Left kidney (tissue), 2 donors: ENCODE results near the gene RORB. TPM values are rescaled to one million over a fixed set of nuclear protein-coding genes. Genes with fewer than 3 reads are reported as not detected.
"Not testable (repeated sequence)": the region's sequence is repeated elsewhere in the genome, so short reads cannot be mapped to it uniquely, and the experiment has no call there.

ENCODE experiments used
- DNase-seq: peaks from one replicate; pipeline ENCODE4 v3.0.0-alpha.2; 2013
- polyA plus RNA-seq: library from polyadenylated mRNA; unstranded; fragments of 120-200 nt; gene quantifications from one replicate; pipeline ENCODE4 v1.2.1, GENCODE V29; 2013; ENCODE audit not compliant: insufficient read length

RORB gene
- polyA plus RNA-seq, 1 donor: 0.20 TPM

DNA sequence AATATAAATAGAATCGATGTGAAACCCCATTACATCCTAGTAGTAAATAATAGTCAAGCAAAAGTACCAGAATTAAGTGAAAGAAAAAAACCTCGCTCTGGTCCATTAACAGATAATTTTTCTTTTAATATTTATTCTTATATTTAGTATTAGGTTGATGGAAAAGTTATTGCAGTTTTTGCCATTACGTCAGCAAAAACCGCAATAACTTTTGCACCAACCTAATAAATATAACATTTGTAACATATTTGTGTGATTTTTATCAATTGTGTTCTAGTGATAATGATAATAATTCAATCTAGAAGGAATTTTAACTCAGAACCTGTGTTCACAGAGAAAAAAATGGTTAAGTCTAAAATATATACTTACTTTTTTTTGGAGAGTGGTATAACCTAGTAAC lies 16.1 kb downstream of the RORB start:
- DNase-seq: no peak

DNA sequence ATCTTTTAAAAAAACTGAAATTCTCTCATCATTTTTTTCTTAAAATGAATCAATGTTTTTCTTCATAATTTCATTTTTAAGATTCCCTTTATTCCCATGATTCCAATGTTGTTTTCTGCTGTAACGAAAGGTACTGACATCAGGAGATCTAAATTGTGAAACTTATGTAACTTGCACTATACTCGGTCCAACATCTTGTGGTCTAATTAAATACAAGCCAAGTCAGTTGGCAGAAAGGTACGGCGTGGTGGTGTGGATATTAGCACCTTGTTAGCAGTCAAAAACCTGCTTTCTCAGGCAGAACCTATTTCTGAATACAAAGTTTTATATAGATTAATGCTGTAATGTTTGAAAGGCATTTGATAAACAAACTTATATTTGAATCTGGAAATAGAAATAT lies 20.1 kb downstream of the RORB start:
- no peak for DNase-seq

DNA sequence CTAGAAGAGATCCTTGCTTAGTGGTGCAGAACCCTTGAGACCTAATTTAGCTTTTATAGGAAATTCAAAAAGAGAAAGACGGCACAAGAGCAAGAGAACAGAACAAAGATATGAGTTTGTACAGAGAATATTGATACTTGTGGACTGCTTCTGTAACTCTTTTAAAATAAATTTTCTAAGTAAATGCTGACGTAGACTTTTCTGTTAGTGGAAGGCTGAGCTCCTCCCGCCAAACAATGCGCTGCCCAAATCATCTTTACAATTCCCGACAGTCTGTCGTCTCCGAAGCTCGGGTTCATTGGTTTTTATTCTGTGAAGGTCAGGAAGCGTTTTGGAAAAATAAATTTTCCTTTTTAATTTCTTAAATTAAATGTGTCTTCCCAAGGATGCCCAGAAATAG lies 22.3 kb downstream of the RORB start:
- no peak for DNase-seq

DNA sequence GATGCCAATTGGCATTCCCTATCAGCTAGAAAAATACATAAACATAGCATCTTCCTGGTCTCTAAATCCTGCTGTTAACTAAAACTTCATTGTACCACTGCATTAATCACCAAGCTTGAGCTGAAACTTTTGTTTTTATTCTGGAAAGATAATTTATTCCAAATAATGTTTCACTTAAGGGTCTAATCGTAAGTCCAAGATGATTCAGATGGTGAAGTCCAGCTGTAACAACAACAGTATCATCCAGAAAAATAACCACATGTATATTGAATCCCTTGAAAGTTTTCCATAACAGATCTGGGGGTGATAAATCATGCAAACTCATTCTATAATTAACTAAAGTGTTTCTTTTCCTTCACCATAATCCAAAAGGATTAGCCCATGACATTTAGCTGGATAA lies 23.9 kb downstream of the RORB start:
- no peak for DNase-seq

DNA sequence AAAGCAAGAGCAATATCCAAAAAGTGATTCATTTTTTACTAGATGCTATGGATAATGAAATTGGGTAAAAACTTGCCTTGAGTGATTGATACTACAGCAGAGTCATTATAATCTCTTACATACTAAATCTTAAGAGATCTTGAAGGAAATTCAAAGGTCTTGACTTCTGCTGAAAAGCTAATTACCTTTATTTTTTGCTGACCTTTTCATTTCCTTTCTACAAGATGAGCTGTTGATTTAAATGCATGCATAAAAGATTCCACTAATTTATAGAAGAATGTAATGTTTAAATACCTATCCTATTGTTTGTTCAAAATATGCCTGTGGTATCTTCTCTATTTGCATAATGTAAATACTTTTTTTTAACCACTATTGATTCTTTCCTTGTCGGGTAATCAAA lies 27.2 kb downstream of the RORB start:
- no peak for DNase-seq

DNA sequence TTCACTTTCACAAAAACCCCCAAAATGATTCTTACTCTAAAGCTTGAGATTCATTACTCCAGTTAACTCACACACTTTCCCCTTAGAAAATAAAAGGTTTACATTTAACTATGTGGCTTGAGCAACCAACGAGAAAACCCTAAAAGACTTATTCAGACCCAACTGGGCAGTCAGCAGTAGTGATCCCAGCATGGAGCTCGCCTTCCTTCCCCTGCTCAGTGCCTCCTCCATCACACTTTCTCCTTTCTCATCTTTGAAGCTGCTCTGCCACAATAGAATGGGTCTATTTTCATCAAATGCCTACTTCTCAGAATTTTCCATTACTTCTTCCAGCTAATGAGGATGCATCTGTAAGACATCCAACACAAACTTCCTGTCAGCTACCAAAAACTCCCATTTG lies 29.1 kb downstream of the RORB start:
- no peak for DNase-seq

DNA sequence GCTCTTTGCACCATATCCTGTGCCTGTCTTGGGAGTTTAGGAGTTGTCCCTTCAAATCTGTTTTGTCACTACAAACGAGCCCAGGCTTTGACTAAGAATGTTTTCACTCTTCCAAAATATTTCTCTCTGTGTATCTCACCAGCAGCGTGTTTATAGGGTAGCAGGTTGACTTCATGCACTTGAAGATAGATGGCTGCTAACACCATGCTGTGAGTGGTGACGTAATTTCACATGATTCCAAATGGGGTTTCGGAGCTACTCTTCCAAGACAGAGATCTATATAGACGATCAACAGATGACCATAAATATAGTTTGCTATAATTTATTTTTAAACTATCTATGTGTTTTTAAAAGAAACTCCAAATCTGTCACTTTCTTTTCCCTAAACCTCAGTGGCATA lies 30.6 kb downstream of the RORB start:
- no peak for DNase-seq

DNA sequence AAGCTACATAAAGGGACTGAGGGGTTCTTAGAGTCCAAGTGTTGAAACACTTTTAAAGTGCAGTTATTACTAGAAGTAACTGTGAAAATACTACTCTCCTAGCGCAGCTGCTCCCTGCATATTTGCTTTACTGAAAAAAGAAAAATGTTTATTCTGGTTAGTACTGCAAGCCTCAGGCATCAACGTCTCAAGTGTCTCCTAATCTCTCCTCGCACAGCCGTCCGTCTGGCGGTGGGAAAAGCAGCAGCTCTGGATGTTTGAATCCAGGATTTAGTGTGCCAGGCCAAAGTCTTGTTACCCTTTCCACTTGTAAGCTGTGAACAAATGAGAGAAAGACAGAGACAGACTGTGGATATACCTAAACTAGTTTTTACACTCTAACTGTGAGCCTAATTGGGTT lies 31.1 kb downstream of the RORB start:
- no peak for DNase-seq

DNA sequence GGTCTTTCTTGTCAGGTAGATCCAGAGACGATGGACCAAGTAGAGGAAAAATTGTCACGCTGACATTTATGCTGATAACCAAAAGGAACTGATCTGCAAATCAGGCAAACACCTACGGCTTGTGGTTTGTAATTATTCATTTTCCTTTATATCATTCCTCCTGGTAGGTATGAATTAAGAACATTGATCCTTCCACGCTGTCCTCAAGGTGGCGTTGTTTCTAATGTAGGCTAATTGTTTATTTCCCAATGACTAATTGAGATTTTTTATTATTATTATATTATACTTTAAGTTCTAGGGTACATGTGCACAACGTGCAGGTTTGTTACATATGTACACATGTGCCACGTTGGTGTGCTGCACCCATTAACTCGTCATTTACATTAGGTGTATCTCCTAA lies 33.3 kb downstream of the RORB start:
- DNase-seq: not testable (repeated sequence)

DNA sequence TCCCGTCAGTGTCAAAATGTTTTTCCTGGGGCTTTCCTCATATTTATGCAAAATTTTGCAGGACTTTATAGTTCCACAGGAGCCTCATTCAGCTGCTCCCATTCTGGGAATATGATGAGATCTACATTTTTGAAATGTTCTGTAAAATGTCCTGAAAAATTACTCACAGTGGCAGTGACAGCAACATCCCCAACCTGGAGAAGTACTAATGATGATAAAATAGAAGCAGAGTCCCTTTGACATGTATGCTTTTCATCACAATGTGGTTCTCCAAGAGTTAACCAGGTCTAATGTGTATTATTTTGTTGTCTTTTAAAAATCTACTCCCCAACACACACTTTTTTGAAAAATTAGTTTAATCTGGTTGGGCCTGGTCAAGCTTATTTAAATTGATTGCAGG lies 36.1 kb downstream of the RORB start:
- DNase-seq: no peak

DNA sequence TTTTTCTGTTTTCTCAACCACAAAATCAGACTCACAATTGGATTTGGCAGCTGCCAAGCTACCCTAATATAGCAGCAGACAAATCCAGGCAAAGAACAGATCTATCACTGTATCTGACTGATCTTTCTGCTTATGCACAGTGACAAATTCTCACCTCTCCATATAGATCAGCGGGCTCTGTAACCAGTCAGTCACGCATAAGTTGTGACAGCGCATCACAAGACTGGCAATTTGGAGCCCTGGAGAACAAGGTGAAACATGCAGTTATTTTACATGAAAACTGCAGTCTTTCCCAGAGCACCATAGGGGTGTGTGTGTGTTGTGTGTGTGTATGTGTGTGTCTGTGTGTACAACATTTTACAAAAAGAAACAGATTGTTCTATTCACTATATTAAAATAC lies 37.7 kb downstream of the RORB start:
- no peak for DNase-seq

DNA sequence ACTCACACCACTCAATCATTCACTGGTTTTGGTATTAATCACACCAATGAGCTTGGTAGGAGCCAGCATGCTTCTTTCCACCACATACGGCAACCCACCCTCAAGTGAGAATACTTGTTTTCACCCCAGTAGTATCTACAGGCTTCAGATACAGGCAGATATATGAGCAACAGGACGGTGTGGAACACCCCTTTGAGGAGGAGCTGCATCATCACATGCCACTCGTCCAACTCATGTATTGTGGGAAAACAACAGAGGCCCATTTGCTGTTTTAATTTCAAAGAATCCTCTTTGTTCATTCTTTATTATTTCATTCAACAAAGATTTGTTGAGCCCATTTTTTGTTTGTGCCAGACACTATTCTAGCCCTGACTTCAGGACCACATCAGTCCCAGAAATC lies 46.0 kb downstream of the RORB start:
- no peak for DNase-seq

DNA sequence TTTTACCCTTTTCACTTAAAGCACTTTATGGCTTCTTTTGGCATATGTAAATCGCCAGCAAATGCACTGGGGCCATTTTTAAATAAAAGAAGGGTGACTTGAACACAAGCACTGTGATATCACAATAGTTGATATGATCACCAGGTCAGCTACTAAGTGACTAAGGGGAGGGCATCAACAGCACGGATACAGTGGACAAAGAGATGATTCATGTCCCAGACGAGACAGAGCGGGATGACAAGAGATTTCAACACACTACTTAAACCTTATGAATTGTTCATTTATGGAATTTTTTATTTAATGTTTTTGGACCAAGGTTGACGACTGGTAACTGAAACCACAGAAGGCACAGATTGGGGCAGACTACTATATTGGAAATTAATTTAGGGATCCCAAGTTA lies 54.1 kb downstream of the RORB start:
- DNase-seq: no peak

DNA sequence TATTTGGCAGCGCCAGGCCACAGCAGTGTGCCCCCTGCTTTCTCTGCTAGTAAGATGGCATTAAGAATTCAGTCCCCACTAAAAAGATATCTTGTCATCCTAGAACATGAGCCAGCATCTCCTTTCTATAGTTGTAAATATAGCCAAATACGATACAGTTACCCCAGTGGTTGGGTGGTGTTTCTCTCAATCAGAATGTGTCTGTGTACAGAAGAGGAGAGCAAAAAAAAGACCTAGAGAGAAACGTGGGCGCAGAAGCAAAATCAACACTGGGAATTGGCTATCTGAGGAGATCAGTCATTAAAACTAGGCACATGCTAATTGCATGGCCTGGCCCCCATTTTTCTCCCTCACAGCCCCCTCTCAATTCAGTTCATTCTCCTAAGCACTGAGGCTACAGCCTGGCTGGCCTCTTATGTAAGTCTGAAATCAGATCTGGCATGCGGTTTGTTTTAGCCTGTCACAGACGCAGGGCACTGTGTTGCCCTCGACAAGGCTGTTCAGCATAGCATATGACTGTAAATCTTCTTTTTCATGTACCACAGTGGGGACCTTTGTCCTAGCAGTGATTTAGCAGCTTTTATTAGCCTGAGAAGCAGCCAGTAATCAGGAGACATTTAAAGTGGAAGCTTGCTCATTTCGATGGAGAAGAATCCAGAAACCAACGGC lies 57.8 kb downstream of the RORB start:
- DNase-seq: peak; percentile 58

DNA sequence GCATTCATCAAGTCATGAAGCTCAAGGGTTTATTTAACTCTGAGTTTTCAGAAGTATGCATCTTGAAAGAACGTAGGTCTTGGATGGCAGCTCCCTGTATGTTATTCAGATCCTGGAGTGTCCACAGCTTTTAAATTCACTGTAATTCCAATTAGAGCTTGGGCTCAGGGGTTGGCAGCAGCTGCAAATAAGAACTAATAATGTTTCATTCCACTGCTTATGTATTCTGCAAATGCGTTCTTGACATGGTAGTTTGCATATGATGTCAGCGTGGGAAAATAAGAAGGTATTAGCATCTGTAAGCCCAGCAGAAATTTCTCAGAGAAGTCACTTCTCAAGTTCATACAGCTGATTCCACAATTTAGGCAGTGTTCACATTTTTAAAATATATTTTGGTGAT lies 58.4 kb downstream of the RORB start:
- DNase-seq: no peak

DNA sequence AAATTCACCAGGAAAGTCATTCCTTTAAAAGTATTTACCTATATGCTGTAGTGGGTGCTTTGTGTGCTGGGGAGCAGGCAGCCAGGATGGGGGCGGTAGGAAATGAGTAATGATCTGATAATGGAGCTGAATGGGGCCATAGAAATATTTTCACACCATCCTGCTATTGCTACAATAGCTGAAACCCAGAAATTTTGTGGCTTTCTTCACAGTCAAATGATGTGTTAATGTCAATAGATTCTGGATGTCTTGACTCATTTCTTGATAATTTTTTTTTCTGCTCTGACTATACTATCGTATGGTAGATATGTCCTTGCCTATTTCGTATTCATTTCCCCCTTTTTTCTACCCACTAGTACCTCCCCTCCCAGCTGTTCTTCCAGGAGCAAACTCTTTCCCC lies 59.5 kb downstream of the RORB start:
- DNase-seq: no peak

DNA sequence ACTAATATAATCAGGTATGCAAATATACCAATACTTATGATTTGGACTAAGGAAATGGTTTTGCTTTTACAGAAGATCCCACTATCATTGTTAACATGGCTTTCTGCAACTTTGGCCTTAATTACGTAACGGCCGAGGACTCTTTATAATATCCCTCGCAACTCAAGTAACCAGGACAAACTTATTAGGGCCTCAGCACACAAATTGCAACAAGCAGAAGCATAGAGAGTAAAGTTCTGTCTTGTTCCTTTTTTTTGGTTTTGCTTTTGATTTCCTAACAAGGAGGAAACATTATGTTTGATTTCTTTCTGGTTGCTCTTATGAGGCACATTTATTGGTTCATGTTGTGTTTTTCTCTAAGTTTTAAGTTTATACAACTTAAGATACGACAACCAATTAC lies 60.4 kb downstream of the RORB start:
- no peak for DNase-seq

DNA sequence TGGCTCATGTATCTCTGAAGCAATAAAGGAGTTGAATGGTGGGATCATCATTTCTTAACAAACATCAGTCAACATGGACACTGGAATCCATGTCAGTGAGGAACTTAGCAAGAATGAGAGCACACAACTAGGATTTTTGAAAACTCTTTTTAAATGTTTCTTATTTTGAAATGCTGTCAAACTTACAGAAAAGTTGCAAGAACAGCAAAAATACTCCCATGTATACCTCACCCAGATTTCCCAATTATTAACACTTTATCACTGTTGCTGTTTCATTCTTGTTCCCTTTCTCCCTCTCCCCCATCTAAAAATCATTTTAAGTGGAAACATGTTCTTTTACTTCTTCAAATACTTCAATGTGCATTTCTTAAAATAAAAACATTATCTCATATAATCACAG lies 65.5 kb downstream of the RORB start:
- DNase-seq: no peak

DNA sequence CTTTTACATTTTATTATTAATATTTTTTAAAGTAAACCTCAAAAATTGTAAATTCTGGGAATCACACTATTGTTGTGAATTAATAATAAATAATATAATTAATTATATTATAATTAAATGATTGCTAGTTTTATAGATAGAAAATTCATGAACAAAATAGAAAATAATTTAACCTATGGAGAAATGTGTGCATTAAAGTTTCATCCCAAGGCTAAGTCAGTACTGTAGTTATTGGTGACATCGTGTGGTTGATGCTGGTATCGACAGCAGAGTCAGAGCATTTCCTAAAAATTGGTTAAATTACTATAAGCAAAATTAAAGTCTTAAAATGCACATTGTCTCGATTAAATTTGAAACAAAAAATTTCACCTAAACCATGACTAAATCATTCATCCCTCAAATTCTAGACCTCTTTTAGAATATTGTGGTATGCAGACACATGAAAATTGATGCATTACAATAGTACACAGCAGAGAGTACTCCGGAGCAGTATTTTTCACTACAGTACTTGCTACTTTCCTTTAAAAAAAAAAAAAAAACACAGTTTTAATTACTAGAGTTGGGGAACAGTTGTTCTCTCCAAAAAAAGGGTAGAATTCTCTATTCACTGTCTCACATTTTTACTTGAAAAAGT lies 73.9 kb downstream of the RORB start:
- no peak for DNase-seq

DNA sequence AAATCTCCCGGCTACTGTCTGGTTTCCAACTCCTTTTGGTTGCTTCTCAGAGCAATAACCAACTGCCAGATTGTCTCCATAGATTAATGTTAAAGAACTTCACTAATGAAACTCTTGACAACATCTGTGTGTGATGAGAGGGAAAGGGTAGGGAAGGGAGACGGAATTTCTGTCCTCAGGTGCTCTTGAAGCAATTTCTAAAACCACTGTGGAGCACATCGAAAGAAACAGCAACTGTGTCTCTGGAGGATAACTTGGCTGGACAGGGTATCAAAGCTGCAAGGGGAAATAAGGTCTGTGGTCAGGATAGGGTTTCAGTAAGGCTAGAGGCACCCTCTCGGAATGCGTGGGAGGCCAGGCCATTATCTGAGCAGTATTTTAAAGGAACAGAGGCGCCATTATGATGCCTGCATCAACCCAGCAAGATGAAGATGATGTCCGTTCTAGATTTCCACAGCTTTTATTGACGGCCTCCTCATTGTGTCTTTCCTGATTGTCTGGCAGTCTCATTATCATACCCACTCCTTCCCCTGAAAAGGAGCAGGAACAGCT lies 76.6 kb downstream of the RORB start:
- DNase-seq: no peak

DNA sequence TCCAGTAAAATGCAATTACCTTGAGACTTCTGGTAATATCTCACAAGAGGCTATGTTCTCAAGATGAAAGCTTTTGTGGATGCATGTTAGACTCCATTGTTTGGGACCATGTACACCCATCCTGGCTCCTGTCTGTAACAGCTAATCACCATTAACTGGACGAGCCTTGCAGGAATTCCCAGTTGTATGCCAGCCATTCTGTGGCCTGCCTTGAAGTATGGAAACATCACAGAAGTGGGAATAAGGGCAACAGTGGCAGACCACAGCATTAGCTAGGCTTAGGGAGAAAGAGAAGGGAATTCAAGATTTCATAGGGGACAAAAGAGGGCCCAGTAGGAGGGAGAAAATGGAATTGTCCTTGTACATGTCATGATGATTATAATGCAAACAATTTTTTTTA lies 79.0 kb downstream of the RORB start:
- DNase-seq: no peak

DNA sequence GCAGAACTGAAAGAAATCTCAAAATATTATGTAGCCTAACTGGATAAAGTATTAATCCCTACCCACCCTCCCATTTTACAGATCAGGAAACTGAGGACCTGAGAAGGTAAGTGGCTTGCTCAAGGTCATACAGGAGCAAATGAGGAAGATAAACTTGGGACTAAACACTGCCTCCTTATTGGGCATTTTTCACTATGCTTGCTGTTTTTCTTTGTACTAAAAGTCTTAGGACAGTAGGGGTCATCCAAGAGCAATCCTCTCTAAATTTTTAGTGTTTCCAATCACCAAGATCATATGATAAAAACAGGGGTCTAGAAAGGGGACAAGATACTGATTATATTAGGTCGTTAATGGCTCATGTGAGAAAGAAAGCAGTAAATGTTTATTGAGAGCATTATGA lies 80.8 kb downstream of the RORB start:
- DNase-seq: no peak

DNA sequence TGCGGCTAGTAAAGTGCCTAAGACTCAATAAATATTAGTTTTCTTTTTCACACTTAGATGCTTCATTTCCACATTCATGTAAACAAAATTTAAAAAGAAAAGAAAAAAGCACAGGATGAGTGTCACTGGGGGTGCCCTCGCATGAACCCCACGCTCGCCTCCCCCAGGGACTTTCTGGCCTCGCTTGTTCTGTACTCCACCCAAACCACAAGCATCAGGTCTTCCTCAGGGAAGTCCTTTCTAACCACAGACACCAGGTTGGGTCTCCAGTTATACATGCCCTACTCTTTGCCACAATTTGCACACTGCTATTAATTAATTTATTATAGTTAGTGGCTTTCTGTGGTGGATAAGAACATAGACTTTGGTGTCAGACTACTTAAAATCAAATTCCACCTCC lies 92.4 kb downstream of the RORB start:
- DNase-seq: no peak

DNA sequence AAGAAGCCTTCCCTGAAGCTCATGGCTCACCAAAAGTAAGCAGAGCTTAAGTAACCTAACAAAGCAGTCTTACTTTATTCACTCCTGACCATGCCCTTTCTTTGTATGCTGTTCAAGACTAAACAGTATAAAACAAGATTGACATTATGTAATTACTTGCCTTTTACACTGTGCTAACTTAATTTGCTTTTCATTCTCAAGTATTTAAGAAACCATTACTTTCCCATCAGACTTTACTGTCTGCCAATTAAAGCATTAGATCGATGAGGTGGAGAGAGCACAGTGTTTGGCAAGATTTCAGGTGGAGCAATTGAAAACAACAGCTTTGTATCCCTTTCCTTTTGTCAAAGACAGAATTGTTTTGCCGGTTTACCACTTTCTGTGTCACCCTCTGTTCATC lies 98.2 kb downstream of the RORB start:
- no peak for DNase-seq
